Prostate gland (tissue), 2 donors: Measurements from ENCODE around the gene IL22RA1.

Source experiments
- CTCF ChIP-seq, 4 experiments: fragments of 200-600 bp in 2 of 4; fragments of 450-650 bp in 2 of 4; sonication (generic) in 2 of 4; IDR thresholded peaks; 1 replicate in 3 of 4; 2 replicates in 1 of 4; pipeline ENCODE4 v1.5.1; 2016 to 2019; ENCODE audit warnings: antibody characterized with exemption in 4 of 4, mild to moderate bottlenecking in 2 of 4, moderate library complexity in 2 of 4
- POLR2A ChIP-seq: fragments of 450-650 bp; IDR thresholded peaks from one replicate; pipeline ENCODE4 v1.6.1; 2016; ENCODE audit warnings: antibody characterized with exemption, mild to moderate bottlenecking
- POLR2AphosphoS5 ChIP-seq: sonication (generic); formaldehyde crosslinking; IDR thresholded peaks from one replicate; pipeline ENCODE4 v1.6.1; 2017; ENCODE audit warnings: antibody characterized with exemption

- TF ChIP-seq CTCF (IDR thresholded peaks at IDR 0.05) (no peak), POLR2AphosphoS5 (no peak), POLR2A (no peak)
Observed at GRCh38 chr1:24091971-24092482, 50.9 kb downstream of the IL22RA1 start.
